SK-N-MC (cell line): ENCODE measurements around the gene CAPN11.

Experiments
- DNase-seq: peaks from one replicate; pipeline ENCODE4 v3.0.0-alpha.2; 2011; ENCODE audit warnings: low read depth, low spot score
- H3K27ac ChIP-seq: fragments of 200-600 bp; sonication (generic); 2 replicates; pipeline ENCODE4 v1.5.1; 2016; ENCODE audit warnings: mixed run types
- H3K36me3 ChIP-seq: fragments of 200-600 bp; sonication (generic); 2 replicates; pipeline ENCODE4 v1.6.1; 2017; ENCODE audit warnings: antibody characterized with exemption, low read length, mixed read lengths; ENCODE audit not compliant: insufficient read depth
- H3K4me3 ChIP-seq: fragments of 200-600 bp; sonication (generic); 2 replicates; pipeline ENCODE4 v1.5.1; 2016
- H3K9ac ChIP-seq: fragments of 200-600 bp; sonication (generic); 2 replicates; pipeline ENCODE4 v1.8.0; 2017; ENCODE audit warnings: mixed run types, mixed read lengths; ENCODE audit not compliant: insufficient read length
- H3K9me3 ChIP-seq: fragments of 200-600 bp; sonication (generic); 2 replicates; pipeline ENCODE4 v1.6.1; 2017; ENCODE audit warnings: low read depth, mild to moderate bottlenecking, antibody characterized with exemption, low read length, moderate library complexity, mixed read lengths
- EZH2 ChIP-seq: fragments of 200-600 bp; sonication (generic); IDR thresholded peaks from one replicate; pipeline ENCODE4 v1.6.1; 2017; ENCODE audit warnings: antibody characterized with exemption
- FOXP2 ChIP-seq: optimal IDR thresholded peaks from 2 replicates; pipeline ENCODE3; 2011; ENCODE audit warnings: mild to moderate bottlenecking, moderate library complexity; ENCODE audit not compliant: insufficient read depth; ENCODE audit errors: extremely low read length, control extremely low read depth
- POLR2AphosphoS5 ChIP-seq: IDR thresholded peaks from 2 replicates; pipeline ENCODE4 v1.6.1; 2012; ENCODE audit warnings: mild to moderate bottlenecking, low read depth, low read length, borderline replicate concordance

The CAPN11 gene

DNA sequence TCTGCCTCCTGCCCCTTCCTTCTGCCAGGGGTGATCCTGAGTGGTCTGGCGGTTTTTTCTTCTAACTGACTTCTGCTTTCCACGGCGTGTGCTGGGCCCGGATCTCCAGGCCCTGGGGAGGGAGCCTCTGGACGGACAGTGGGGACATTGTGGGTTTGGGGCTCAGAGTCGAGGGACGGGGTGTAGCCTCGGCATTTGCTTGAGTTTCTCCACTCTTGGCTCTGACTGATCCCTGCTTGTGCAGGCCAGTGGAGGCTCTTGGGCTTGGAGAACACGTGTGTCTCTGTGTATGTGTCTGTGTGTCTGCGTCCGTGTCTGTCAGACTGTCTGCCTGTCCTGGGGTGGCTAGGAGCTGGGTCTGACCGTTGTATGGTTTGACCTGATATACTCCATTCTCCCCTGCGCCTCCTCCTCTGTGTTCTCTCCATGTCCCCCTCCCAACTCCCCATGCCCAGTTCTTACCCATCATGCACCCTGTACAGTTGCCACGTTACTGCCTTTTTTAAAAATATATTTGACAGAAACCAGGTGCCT is 75.0 kb downstream of the CAPN11 start:
- H3K36me3 ChIP-seq, result peaks cover 69% of the 10 kb centered on the region
- TF ChIP-seq EZH2, result no peak
- no peak for TF ChIP-seq FOXP2
- no peak for TF ChIP-seq POLR2AphosphoS5

More for the DNA sequence above, 75.0 kb downstream of the CAPN11 start:
- DNase-seq, result no peak
- Histone ChIP-seq H3K9me3 (no peaks in the 10 kb centered on the region), H3K27ac (0 out of 2 replicates have a peak overlapping the region, but pooled peaks have one; percentile 26), H3K9ac (no peak overlapping the region), H3K4me3 (no peak overlapping the region)
